Ectodermal cell (in vitro differentiated cells): ENCODE results near the gene TPTE.
"Not testable (repeated sequence)": the region's sequence is repeated elsewhere in the genome, so short reads cannot be mapped to it uniquely, and the experiment has no call there.

Source experiments
- H3K27ac ChIP-seq: 2 replicates; pipeline ENCODE4 v1.7.0; 2013; ENCODE audit warnings: mild to moderate bottlenecking, low read depth, low read length; ENCODE audit not compliant: insufficient read depth, poor library complexity, severe bottlenecking
- H3K27me3 ChIP-seq: 2 replicates; pipeline ENCODE4 v1.7.0; 2013; ENCODE audit warnings: mild to moderate bottlenecking, low read length; ENCODE audit not compliant: insufficient read depth, control insufficient read depth, poor library complexity, severe bottlenecking
- H3K36me3 ChIP-seq: one replicate; pipeline ENCODE4 v1.7.0; 2013; ENCODE audit warnings: low read length; ENCODE audit not compliant: control insufficient read depth, insufficient read depth
- H3K4me1 ChIP-seq: one replicate; pipeline ENCODE4 v1.7.0; 2013; ENCODE audit warnings: low read length; ENCODE audit not compliant: control insufficient read depth, insufficient read depth
- H3K4me3 ChIP-seq: 2 replicates; pipeline ENCODE4 v1.7.0; 2013; ENCODE audit warnings: low read depth, low read length, control low read depth; ENCODE audit not compliant: insufficient read depth
- H3K9me3 ChIP-seq: 2 replicates; pipeline ENCODE4 v1.7.0; 2013; ENCODE audit warnings: mild to moderate bottlenecking, low read length, moderate library complexity; ENCODE audit not compliant: control insufficient read depth
- WGBS, 2 experiments: methylation state at CpG; one replicate each; pipeline ENCODE4 v1.1.7; 2013; ENCODE audit warnings: missing lambda C conversion rate in 2 of 2; 5-methylcytosine and 5-hydroxymethylcytosine counted together

TPTE gene

DNA sequence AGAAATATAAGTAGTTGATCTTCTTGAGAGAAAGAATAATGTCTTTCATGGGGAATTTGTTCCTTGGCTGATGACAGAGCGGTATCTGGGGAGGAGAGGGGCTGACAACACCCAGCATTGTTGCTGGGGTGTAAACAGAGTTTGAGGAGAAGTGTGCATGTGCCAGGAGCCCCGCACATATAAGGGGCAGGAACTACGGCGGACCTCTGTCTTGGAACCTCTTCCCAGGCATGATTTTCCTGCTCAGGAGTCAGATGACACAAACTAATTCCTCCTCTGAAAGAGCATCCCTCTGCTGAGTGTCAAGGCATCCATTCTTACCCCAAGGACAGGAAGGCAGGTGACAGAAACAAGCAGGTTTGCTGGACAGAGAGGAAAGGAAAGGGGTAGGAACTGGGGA lies 119.1 kb downstream of the TPTE start:
- Histone ChIP-seq H3K36me3 (no peaks in the 10 kb centered on the region), H3K4me1 (no peaks in the 10 kb centered on the region), H3K4me3 (no peak overlapping the region), H3K27ac (no peak overlapping the region), H3K9me3 (peaks cover 36% of the 10 kb centered on the region), H3K27me3 (no peaks in the 10 kb centered on the region)
- WGBS, 2 experiments: 44 to 45% methylated on average over 4 of the region's 4 CpGs

- WGBS, 2 experiments: 50 to 52% methylated on average over 1 of the region's 1 CpG
- H3K36me3 ChIP-seq: no peaks in the 10 kb centered on the region
- H3K9me3 ChIP-seq: peaks cover 36% of the 10 kb centered on the region
- no peak overlapping the region for H3K4me3 ChIP-seq
- no peaks in the 10 kb centered on the region for H3K27me3 ChIP-seq
- H3K4me1 ChIP-seq: no peaks in the 10 kb centered on the region
- no peak overlapping the region for H3K27ac ChIP-seq
Measured at GRCh38 chr21:10641107-10641506, 119.7 kb downstream of the TPTE start.

DNA sequence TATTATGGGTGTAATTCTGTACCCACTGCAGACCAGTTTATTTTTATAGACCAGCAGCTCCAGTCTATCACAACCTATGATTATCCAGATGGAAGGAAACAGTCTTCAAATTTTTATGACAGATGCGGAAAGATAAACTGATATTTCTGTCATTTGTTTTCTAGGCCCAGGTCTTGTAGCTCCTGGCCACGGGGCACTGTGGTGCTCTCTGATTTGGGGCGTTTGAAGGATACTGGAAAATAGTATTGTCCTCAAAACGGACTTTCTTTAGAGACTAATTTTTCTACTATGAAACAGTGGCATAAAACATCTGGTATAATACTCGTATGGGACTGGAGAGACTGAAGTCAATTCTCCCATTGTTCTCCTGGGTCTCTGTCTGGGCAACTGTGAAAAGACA lies 124.3 kb downstream of the TPTE start:
- H3K27me3 ChIP-seq, H3K4me3 ChIP-seq, H3K36me3 ChIP-seq, H3K27ac ChIP-seq, H3K4me1 ChIP-seq: not testable (repeated sequence)
- WGBS, 2 experiments: 49 to 64% methylated on average over 4 to 5 of the region's 5 CpGs
- peaks cover 22% of the 10 kb centered on the region for H3K9me3 ChIP-seq

- WGBS, 2 experiments: 63 to 67% methylated on average over 4 of the region's 4 CpGs
Measured at GRCh38 chr21:10649350-10650149, 128.2 kb downstream of the TPTE start.

DNA sequence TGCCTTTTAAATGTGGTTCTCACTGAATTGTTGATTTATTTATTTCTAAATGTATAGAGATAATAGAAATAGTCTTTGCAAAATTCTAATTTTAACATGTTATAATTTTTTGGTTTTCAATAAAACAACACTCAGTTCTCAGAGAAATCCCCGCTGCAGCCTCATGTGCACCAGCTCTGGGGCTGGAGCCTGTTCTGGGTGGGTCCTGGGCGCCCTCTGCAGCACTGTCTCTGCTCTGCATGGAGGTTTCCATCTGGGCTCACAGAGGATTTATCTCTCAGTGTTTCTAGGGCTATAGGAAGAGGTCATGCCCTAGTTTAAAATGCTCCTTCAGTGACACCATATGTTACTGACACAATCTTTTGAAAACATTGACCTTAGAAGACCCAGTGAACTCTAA lies 128.9 kb downstream of the TPTE start:
- WGBS, 2 experiments: 35 to 50% methylated on average over 1 to 2 of the region's 2 CpGs
- H3K4me1 ChIP-seq, H3K27ac ChIP-seq, H3K36me3 ChIP-seq, H3K4me3 ChIP-seq, H3K27me3 ChIP-seq: not testable (repeated sequence)
- peaks cover 11% of the 10 kb centered on the region for H3K9me3 ChIP-seq

More at GRCh38 chr21:10649350-10650149, 128.2 kb downstream of the TPTE start:
- H3K27me3 ChIP-seq, H3K4me1 ChIP-seq, H3K36me3 ChIP-seq, H3K27ac ChIP-seq, H3K4me3 ChIP-seq: not testable (repeated sequence)
- peaks cover 11% of the 10 kb centered on the region for H3K9me3 ChIP-seq
